NK-92 treated with Interleukin-12 subunit alpha and Interleukin-12 subunit beta, amount 100 ng/mL, for 24 hours (cell line): ENCODE measurements around the gene AASS.

Experiments
- DNase-seq: peaks from one replicate; lab custom pipeline; 2025; lab: John Stamatoyannopoulos, UW

Gene AASS

DNA sequence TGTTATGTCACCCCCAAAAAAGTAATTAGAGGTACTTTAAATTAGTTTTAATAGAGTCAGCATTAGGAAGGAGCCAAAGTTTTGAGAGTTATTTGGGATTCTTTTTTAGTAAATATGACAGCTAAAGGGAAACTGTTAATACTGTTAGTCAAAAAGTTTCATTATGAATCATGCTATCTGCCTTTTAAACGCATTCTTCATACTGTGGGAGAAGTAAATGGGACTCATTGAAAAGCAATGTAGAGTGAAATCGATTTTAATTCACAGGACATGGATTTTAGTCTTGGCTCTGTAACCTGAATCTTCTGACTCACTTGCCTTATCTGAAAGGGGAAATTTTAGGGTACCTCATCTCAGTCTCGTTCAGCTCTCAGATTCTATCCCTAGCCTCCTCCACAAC, 105.1 kb downstream of the AASS start:
- no peak for DNase-seq

GRCh38 chr7:122038134-122038533, 105.9 kb downstream of the AASS start:
- no peak for DNase-seq

DNA sequence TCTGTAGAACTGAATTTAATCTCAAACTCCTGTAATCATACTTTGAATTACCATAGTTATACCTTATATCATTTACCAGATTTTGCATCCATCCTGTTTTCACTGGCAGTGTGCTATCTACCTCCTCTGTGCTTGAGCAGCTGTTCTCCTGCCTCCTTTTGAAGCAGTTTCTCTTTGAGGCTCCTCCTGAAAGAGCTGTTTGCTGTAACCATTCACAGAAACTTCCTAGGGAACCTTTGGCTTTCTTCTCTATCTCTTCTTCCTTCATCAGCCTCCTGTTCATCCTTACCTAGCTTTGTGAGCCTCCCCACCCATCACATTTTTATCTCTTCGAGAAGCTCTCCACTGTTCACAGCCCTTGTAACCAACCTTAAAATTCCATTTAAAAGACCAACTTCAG, 108.2 kb downstream of the AASS start:
- DNase-seq = no peak

GRCh38 chr7:122033641-122034040, 110.4 kb downstream of the AASS start:
- no peak for DNase-seq

DNA sequence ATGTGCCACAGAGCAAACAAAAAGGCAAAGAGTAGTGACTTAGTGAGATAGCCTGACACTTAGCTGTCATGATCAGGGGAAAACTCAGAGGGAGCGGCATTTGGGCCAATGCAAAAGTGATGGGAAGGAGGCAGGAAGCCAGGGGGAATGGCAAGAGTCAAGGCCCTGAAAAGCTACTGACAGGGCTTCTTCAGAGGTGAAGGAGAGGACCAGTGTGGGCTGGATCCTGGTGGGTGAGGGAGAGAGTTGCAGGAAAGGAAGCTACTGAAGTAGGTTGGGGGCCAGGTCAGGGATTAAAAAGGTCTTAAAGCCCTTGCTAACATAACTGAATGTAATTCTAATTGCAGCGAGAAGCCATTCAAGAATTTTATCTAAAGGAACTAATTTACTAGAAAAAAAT, 117.0 kb downstream of the AASS start:
- no peak for DNase-seq
